Activated naive CD8-positive, alpha-beta T cell treated with anti-CD3 and anti-CD28 coated beads for 36 hours (primary cell): ENCODE data around the gene ATXN1L. TPM values are rescaled to one million over a fixed set of nuclear protein-coding genes. Genes with fewer than 3 reads are reported as not detected.
"Not testable (repeated sequence)": the region's sequence is repeated elsewhere in the genome, so short reads cannot be mapped to it uniquely, and the experiment has no call there.

Experiments
- DNase-seq: peaks from one replicate; pipeline ENCODE4 v3.0.0; 2021
- H3K27ac Mint-ChIP-seq: one replicate; pipeline ENCODE4 v1.8.0; 2022; ENCODE audit warnings: mild to moderate bottlenecking, moderate library complexity, mixed read lengths
- H3K27me3 Mint-ChIP-seq: one replicate; pipeline ENCODE4 v1.8.0; 2022; ENCODE audit warnings: mild to moderate bottlenecking, mixed read lengths
- H3K36me3 Mint-ChIP-seq: one replicate; pipeline ENCODE4 v1.8.0; 2021; ENCODE audit warnings: mild to moderate bottlenecking, mixed read lengths
- H3K4me1 Mint-ChIP-seq: one replicate; pipeline ENCODE4 v1.8.0; 2021; ENCODE audit warnings: mixed read lengths
- H3K4me3 Mint-ChIP-seq: one replicate; pipeline ENCODE4 v1.8.0; 2022; ENCODE audit warnings: mild to moderate bottlenecking, moderate library complexity, mixed read lengths
- H3K9me3 Mint-ChIP-seq: one replicate; pipeline ENCODE4 v1.8.0; 2022; ENCODE audit warnings: mixed read lengths
- total RNA-seq, 2 experiments: library from RNA; stranded (reverse); gene quantifications; one replicate each; pipeline ENCODE4 v1.2.3, GENCODE V29; 2021

Gene ATXN1L
- total RNA-seq, 2 experiments from 2014 or later: 13.4 to 15.3 TPM

GRCh38 chr16:71895679-71896365 is 50.0 kb downstream of the ATXN1L start:
- Mint-ChIP-seq H3K27ac (peak overlapping the region; percentile 96), H3K4me3 (peak overlapping the region; percentile 98), H3K36me3 (peaks cover 14% of the 10 kb centered on the region), H3K27me3 (no peaks in the 10 kb centered on the region), H3K9me3 (no peaks in the 10 kb centered on the region), H3K4me1 (peaks cover 22% of the 10 kb centered on the region)
- DNase-seq: no peak

DNA sequence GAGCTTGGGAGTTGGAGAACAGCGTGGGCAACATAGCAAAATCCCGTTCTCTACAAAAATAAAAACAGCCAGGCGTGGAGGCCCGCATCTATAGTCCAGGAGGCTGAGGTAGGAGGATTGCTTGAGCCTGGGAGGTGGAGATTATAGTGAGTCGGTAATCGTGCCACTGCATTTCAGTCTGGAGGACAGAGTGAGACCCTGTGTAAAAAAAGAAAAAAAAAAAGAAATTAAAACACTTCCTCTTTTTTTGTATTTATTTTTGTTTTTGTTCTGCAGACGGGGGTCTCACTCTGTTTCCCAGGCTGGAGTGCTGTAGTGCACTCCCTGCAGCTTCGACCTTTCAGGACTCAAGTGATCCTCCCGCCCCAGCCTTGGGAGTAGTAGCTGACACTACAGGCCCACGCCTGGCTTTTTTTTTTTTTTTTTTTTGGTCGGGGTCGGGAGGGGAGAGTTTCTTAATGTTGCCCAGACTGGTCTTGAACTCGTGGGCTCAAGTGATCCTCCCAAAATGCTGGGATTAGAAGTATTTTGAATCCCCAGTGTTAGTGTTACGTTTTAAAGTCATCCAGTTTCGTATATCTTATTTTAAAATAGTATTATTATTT is 51.1 kb downstream of the ATXN1L start:
- H3K36me3 Mint-ChIP-seq: peaks cover 14% of the 10 kb centered on the region
- H3K9me3 Mint-ChIP-seq: no peaks in the 10 kb centered on the region
- no peaks in the 10 kb centered on the region for H3K27me3 Mint-ChIP-seq
- H3K4me1 Mint-ChIP-seq: peaks cover 28% of the 10 kb centered on the region
- peak overlapping the region; percentile 81 for H3K4me3 Mint-ChIP-seq
- H3K27ac Mint-ChIP-seq: peak overlapping the region; percentile 63
- no peak for DNase-seq

- Mint-ChIP-seq H3K4me3 (no peak overlapping the region), H3K27me3 (no peaks in the 10 kb centered on the region), H3K4me1 (peaks cover 38% of the 10 kb centered on the region), H3K36me3 (peaks cover 25% of the 10 kb centered on the region), H3K27ac (no peak overlapping the region), H3K9me3 (no peaks in the 10 kb centered on the region)
- no peak for DNase-seq
Measured at GRCh38 chr16:71899171-71899570, 53.4 kb downstream of the ATXN1L start.

- Mint-ChIP-seq H3K27me3 (no peaks in the 10 kb centered on the region), H3K4me1 (peaks cover 51% of the 10 kb centered on the region), H3K36me3 (peaks cover 30% of the 10 kb centered on the region), H3K9me3 (no peaks in the 10 kb centered on the region), H3K27ac (no peak overlapping the region), H3K4me3 (no peak overlapping the region)
- DNase-seq: no peak
Measured at GRCh38 chr16:71902656-71903365, 57.0 kb downstream of the ATXN1L start.

DNA sequence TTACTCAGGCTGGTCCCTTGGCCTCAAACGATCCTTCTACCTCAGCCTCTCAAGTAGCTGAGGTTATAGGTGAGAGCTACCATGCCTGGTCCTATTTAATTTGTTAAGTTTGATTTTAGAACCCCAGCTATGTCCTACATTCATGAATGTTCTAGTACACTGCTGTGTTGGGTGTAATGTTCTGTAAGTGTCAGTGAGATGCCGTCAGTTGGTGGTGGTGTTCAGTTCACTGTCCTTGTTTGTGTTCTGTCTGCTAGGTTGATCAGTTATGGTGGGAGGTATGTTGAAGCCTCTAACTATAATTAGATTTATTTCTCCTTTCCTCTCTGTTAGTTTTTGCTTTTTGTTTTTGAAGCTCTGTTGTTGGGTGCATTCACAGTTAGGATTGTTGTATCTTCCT is 57.8 kb downstream of the ATXN1L start:
- Mint-ChIP-seq H3K36me3 (peaks cover 27% of the 10 kb centered on the region), H3K27me3 (no peaks in the 10 kb centered on the region), H3K4me1 (peaks cover 56% of the 10 kb centered on the region), H3K4me3 (no peak overlapping the region), H3K27ac (peak overlapping the region; percentile 22), H3K9me3 (no peaks in the 10 kb centered on the region)
- no peak for DNase-seq

- Mint-ChIP-seq H3K4me3 (no peak overlapping the region), H3K36me3 (peaks cover 32% of the 10 kb centered on the region), H3K27ac (no peak overlapping the region), H3K4me1 (peaks cover 62% of the 10 kb centered on the region), H3K27me3 (no peaks in the 10 kb centered on the region), H3K9me3 (no peaks in the 10 kb centered on the region)
- DNase-seq: no peak
Measured at GRCh38 chr16:71904239-71904638, 58.5 kb downstream of the ATXN1L start.

GRCh38 chr16:71905765-71906164 is 60.0 kb downstream of the ATXN1L start:
- peak overlapping the region; percentile 30 for H3K27ac Mint-ChIP-seq
- peaks cover 31% of the 10 kb centered on the region for H3K36me3 Mint-ChIP-seq
- H3K9me3 Mint-ChIP-seq, DNase-seq, H3K4me3 Mint-ChIP-seq, H3K27me3 Mint-ChIP-seq: not testable (repeated sequence)
- peaks cover 63% of the 10 kb centered on the region for H3K4me1 Mint-ChIP-seq

Other genes with a start within 250 kb of the ATXN1L start
- not detected for gene MARVELD3, start 219.8 kb upstream of the ATXN1L start, total RNA-seq
- gene PHLPP2, start 121.3 kb upstream of the ATXN1L start, total RNA-seq: 1 to 10 TPM; 9.3 to 9.8 TPM
- gene AP1G1, start 37.1 kb upstream of the ATXN1L start, total RNA-seq: 10 to 100 TPM; 59.1 to 62.2 TPM
- 1 to 10 TPM; 4.0 to 6.1 TPM for gene ZNF821, start 38.2 kb downstream of the ATXN1L start, total RNA-seq
- 100 to 1,000 TPM; 158 to 163 TPM for gene IST1, start 49.6 kb downstream of the ATXN1L start, total RNA-seq
- under 1 TPM; 0.12 to 0.19 TPM for gene PKD1L3, start 154.4 kb downstream of the ATXN1L start, total RNA-seq
- gene DHODH, start 162.8 kb downstream of the ATXN1L start, total RNA-seq: 10 to 100 TPM; 25.4 to 25.8 TPM
- gene HP, start 208.5 kb downstream of the ATXN1L start, total RNA-seq: not detected
- gene HPR, start 217.2 kb downstream of the ATXN1L start, total RNA-seq: not detected
- gene TXNL4B, start 247.6 kb downstream of the ATXN1L start, total RNA-seq: 10 to 100 TPM; 26.7 to 31.1 TPM
- gene DHX38, start 247.9 kb downstream of the ATXN1L start, total RNA-seq: 10 to 100 TPM; 80.5 to 85.1 TPM